Natural killer cell treated with Interleukin-12 subunit alpha and Interleukin-12 subunit beta and Interleukin-15 and Interleukin-18, amount 100 ng/mL, for 72 hours (primary cell): ENCODE measurements around the gene CCDC73. TPM values are rescaled to one million over a fixed set of nuclear protein-coding genes. Genes with fewer than 3 reads are reported as not detected.
"Not testable (repeated sequence)": the region's sequence is repeated elsewhere in the genome, so short reads cannot be mapped to it uniquely, and the experiment has no call there.

Experiments
- ATAC-seq, 2 donors: fragments of 150-1000 bp; cut with Tn5 transposase in 1 of 2; sonication (Bioruptor Pico), chemical (Tn5 transposase) in 1 of 2; 2 replicates each; pipeline ENCODE4 v1.10.0; 2021
- DNase-seq: peaks from one replicate; pipeline ENCODE4 v3.0.0; 2022; ENCODE audit warnings: low spot score
- H3K27ac Mint-ChIP-seq, 2 donors: 1 replicate in 1 of 2; 2 replicates in 1 of 2; pipeline ENCODE4 v1.8.0; 2022; ENCODE audit warnings: mixed read lengths in 2 of 2, mild to moderate bottlenecking in 1 of 2, moderate library complexity in 1 of 2
- H3K27me3 Mint-ChIP-seq, 2 donors: 1 replicate in 1 of 2; 2 replicates in 1 of 2; pipeline ENCODE4 v1.8.0; 2022; ENCODE audit warnings: mixed read lengths in 2 of 2
- H3K36me3 Mint-ChIP-seq: one replicate; pipeline ENCODE4 v1.8.0; 2022; ENCODE audit warnings: mixed read lengths
- H3K4me1 Mint-ChIP-seq, 2 donors: 1 replicate in 1 of 2; 2 replicates in 1 of 2; pipeline ENCODE4 v1.8.0; 2022; ENCODE audit warnings: low read depth in 2 of 2, mixed read lengths in 2 of 2, mild to moderate bottlenecking in 1 of 2
- H3K4me3 Mint-ChIP-seq: one replicate; pipeline ENCODE4 v1.8.0; 2022; ENCODE audit warnings: mixed read lengths
- H3K9me3 Mint-ChIP-seq: 2 replicates; pipeline ENCODE4 v1.8.0; 2022; ENCODE audit warnings: mixed read lengths
- total RNA-seq, 2 donors: library from RNA; stranded (reverse); gene quantifications; one replicate each; pipeline ENCODE4 v1.2.3, GENCODE V29; 2022

Gene CCDC73
- total RNA-seq, 2 donors from 2014 or later, result 0.10 TPM; not detected in 1

GRCh38 chr11:32616903-32617302, 177.6 kb downstream of the CCDC73 start:
- no peak for ATAC-seq
- Mint-ChIP-seq H3K4me1 (no peaks in the 10 kb centered on the region), H3K27ac (no peak overlapping the region), H3K27me3 (peaks cover 10 to 18% of the 10 kb centered on the region in 2 donors), H3K36me3 (peaks cover 4% of the 10 kb centered on the region), H3K9me3 (peaks cover 2% of the 10 kb centered on the region), H3K4me3 (no peak overlapping the region)
- no peak for DNase-seq

DNA sequence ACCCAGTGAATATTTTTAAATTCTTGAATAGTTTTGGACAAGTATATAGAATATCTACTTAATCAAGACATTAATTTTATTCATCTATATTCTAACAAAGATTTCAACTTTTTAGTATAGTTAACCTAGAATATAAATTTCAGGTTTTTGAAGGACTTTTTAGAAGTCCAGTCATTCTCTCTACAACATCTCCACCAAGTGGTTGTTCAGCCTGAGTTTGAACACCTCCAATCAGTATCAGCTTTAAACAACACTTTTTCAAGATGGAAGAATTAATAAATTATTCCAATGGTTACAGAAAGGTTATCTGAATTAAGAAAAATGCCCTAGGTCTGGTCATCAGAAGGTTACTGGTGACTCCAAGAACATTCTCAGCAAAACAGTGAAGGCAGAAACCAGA, 179.0 kb downstream of the CCDC73 start:
- H3K27me3 Mint-ChIP-seq, result peaks cover 5 to 10% of the 10 kb centered on the region in 2 donors
- DNase-seq, result no peak
- H3K9me3 Mint-ChIP-seq, result peaks cover 2% of the 10 kb centered on the region
- H3K36me3 Mint-ChIP-seq, result peaks cover 4% of the 10 kb centered on the region
- no peaks in the 10 kb centered on the region for H3K4me1 Mint-ChIP-seq
- no peak overlapping the region for H3K4me3 Mint-ChIP-seq
- no peak overlapping the region for H3K27ac Mint-ChIP-seq
- ATAC-seq, result no peak

DNA sequence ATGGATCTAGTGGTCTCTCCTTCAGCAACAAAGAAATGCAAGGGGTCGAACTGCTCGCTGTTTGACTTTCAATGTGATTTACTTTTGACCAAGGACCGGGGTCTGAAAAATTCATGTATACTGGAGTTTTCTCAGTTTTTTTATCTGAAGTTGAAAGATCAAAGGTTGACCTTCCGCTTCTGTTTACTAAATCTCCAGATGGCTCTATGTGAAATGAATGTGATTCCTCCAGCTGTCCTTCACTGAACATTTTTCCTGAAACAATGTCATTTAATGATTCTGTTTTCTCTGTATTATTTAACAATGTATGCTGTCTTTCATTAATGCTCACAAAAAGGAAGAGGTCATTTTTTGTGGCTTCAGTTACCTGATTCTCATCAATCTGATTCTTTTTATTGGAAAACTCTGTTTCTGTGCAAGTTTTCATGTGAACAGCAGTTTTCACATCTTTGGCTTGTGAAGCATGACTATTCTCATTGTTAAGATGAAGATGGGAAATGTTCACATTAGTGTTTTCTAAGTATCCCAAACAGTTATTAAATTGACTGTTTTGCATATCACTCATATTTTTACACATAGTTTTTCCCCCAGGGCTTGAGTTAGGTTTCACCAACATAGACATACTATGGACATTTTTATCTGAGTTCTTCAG, 180.8 kb downstream of the CCDC73 start:
- Mint-ChIP-seq H3K27me3 (no peaks in the 10 kb centered on the region), H3K4me3 (no peak overlapping the region), H3K36me3 (peaks cover 6% of the 10 kb centered on the region), H3K9me3 (peaks cover 4% of the 10 kb centered on the region), H3K4me1 (no peaks in the 10 kb centered on the region), H3K27ac (no peak overlapping the region)
- DNase-seq, result no peak
- ATAC-seq, result no peak

GRCh38 chr11:32610797-32611352, 183.6 kb downstream of the CCDC73 start:
- Mint-ChIP-seq H3K27ac (no peak overlapping the region), H3K4me1 (peaks cover 0 to 3% of the 10 kb centered on the region in 2 donors), H3K36me3 (peaks cover 17% of the 10 kb centered on the region), H3K9me3 (peaks cover 7% of the 10 kb centered on the region), H3K4me3 (no peak overlapping the region), H3K27me3 (no peaks in the 10 kb centered on the region)
- DNase-seq, result no peak
- ATAC-seq, result no peak

GRCh38 chr11:32608826-32609225, 185.6 kb downstream of the CCDC73 start:
- H3K4me3 Mint-ChIP-seq, H3K9me3 Mint-ChIP-seq, H3K27ac Mint-ChIP-seq, H3K27me3 Mint-ChIP-seq, H3K4me1 Mint-ChIP-seq, DNase-seq, ATAC-seq: not testable (repeated sequence)
- peaks cover 17% of the 10 kb centered on the region for H3K36me3 Mint-ChIP-seq

DNA sequence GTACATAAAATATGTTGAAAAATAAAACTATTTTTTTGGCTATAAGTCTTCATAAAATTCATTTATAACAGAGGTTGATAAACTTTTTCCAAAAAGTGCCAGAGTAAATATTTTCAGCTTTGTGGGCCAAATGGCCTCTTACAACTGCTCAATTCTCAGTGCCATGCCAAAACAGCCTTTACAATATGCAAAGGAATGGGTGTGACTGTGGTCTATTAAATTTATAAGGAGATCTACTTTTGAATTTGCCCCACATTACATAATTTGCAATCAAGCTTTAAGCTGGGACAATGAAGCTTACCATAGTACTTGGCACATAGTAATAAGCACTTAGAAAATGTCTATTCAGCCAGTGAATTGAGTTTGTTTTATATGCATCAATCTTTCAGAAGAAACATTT, 188.2 kb downstream of the CCDC73 start:
- Mint-ChIP-seq H3K27ac (no peak overlapping the region), H3K36me3 (peaks cover 17% of the 10 kb centered on the region), H3K27me3 (no peaks in the 10 kb centered on the region), H3K9me3 (peaks cover 7% of the 10 kb centered on the region), H3K4me3 (no peak overlapping the region), H3K4me1 (peaks cover 0 to 3% of the 10 kb centered on the region in 2 donors)
- DNase-seq (no peak), ATAC-seq (no peak)

- Mint-ChIP-seq H3K4me1 (peaks cover 1 to 8% of the 10 kb centered on the region in 2 donors), H3K4me3 (no peak overlapping the region), H3K27me3 (no peaks in the 10 kb centered on the region), H3K27ac (no peak overlapping the region), H3K9me3 (peaks cover 4% of the 10 kb centered on the region), H3K36me3 (peaks cover 13% of the 10 kb centered on the region)
- DNase-seq (no peak), ATAC-seq (no peak)
These were observed 191.6 kb downstream of the CCDC73 start for GRCh38 chr11:32602657-32603415.

DNA sequence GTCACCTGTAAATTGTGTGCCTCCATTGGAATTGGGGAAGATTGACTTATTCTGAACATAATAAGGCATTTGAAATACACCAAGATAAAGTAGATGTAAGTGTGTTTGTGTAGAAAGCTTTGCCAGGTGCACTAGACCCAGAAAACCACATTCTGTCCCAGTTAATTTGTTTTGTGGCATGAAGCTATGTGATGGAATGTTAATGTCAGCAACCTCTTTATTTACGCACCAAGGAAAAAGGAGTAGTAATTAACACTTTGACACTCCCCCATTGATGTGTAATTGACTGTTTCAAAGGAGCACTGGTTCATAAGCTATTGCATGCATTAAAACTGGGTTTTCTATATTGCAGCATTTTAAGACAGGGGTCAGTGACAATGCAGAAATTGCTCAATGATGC, 196.5 kb downstream of the CCDC73 start:
- ATAC-seq (no peak), DNase-seq (no peak)
- Mint-ChIP-seq H3K36me3 (peaks cover 43% of the 10 kb centered on the region), H3K27me3 (no peaks in the 10 kb centered on the region), H3K4me3 (no peak overlapping the region), H3K4me1 (peaks cover 4 to 7% of the 10 kb centered on the region in 2 donors), H3K27ac (no peak overlapping the region), H3K9me3 (no peaks in the 10 kb centered on the region)

GRCh38 chr11:32596114-32596513, 198.3 kb downstream of the CCDC73 start:
- not testable (repeated sequence) for ATAC-seq, H3K9me3 Mint-ChIP-seq, DNase-seq, H3K27me3 Mint-ChIP-seq, H3K4me3 Mint-ChIP-seq
- peaks cover 15% of the 10 kb centered on the region in 2 donors for H3K4me1 Mint-ChIP-seq
- peak overlapping the region in 1 of 2 donors; percentile 30 for H3K27ac Mint-ChIP-seq
- peaks cover 56% of the 10 kb centered on the region for H3K36me3 Mint-ChIP-seq

GRCh38 chr11:32594272-32594671, 200.2 kb downstream of the CCDC73 start:
- ATAC-seq (no peak), DNase-seq (no peak)
- Mint-ChIP-seq H3K4me1 (peaks cover 13 to 15% of the 10 kb centered on the region in 2 donors), H3K27me3 (no peaks in the 10 kb centered on the region), H3K27ac (no peak overlapping the region), H3K9me3 (no peaks in the 10 kb centered on the region), H3K36me3 (peaks cover 56% of the 10 kb centered on the region), H3K4me3 (no peak overlapping the region)

GRCh38 chr11:32586576-32587190, 207.8 kb downstream of the CCDC73 start:
- H3K27ac Mint-ChIP-seq, result peak overlapping the region in 1 of 2 donors; percentile 93
- peak overlapping the region; percentile 99 for H3K4me3 Mint-ChIP-seq
- no peak for ATAC-seq
- H3K4me1 Mint-ChIP-seq, result peaks cover 26 to 36% of the 10 kb centered on the region in 2 donors
- no peaks in the 10 kb centered on the region for H3K27me3 Mint-ChIP-seq
- H3K9me3 Mint-ChIP-seq, result no peaks in the 10 kb centered on the region
- peaks cover 24% of the 10 kb centered on the region for H3K36me3 Mint-ChIP-seq
- DNase-seq, result no peak

GRCh38 chr11:32584921-32585320, 209.5 kb downstream of the CCDC73 start:
- ATAC-seq (no peak), DNase-seq (no peak)
- Mint-ChIP-seq H3K36me3 (peaks cover 14% of the 10 kb centered on the region), H3K27me3 (no peaks in the 10 kb centered on the region), H3K4me1 (peaks cover 25 to 33% of the 10 kb centered on the region in 2 donors), H3K4me3 (peak overlapping the region; percentile 99), H3K27ac (peak overlapping the region; percentile 93 to 96), H3K9me3 (no peaks in the 10 kb centered on the region)

DNA sequence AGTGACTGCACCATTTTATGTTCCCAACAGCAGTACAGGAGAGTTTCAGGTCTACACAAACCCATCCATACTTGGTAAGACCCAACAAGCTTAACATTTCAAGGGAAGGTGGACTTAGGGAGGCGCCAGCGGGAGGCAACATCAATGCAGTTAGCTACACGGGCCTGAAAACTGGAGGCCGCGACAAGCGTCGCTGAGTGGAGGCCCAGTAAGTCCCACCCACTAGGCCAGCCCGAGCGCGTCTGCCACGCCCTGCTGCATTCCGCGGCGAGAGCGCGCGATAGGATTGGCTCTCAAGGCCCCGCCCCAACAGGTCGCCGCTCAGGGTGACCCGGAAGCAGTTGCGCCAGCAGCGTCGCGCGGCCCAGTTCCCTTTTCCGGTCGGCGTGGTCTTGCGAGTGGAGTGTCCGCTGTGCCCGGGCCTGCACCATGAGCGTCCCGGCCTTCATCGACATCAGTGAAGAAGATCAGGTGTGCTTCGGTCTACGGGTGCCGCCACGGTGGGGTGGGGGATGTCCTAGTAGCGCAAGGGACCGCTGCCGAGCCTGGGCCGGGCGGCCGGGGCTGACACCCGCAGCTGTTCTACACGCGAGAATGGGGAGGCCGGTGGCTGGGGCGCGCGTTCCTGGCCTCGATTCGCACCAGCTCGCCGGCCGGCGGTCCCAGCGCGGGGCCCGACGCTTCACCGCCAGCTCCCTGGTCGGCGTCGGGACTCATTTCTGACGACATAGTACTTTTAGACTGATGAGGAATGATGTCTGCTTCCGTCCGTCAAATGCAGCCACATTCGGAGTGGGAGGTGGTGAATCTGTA, 210.8 kb downstream of the CCDC73 start, which contains the start of gene EIF3M:
TSS of gene EIF3M (plus strand) at position 373 of the 813 bp plus-strand sequence. CDS start at position 430, 57 bp downstream.
- peaks cover 25 to 33% of the 10 kb centered on the region in 2 donors for H3K4me1 Mint-ChIP-seq
- no peaks in the 10 kb centered on the region for H3K9me3 Mint-ChIP-seq
- H3K27ac Mint-ChIP-seq, result peak within 1 kb of the TSS; percentile 93 to 96
- H3K36me3 Mint-ChIP-seq, result peaks cover 14% of the 10 kb centered on the region
- peak within 1 kb of the TSS; percentile 99 for H3K4me3 Mint-ChIP-seq
- H3K27me3 Mint-ChIP-seq, result no peaks in the 10 kb centered on the region
- ATAC-seq (peak; percentile 100), DNase-seq (peak; percentile 98)
